HepG2 (cell line): ENCODE measurements around the gene PPP1R27. TPM values are rescaled to one million over a fixed set of nuclear protein-coding genes. Genes with fewer than 3 reads are reported as not detected.

Experiments used
- AKNA ChIP-seq: sonication (generic); formaldehyde crosslinking; IDR thresholded peaks from 2 replicates; pipeline ENCODE4 v1.4.0; 2020; ENCODE audit warnings: missing genetic modification reagents, borderline replicate concordance
- HMGXB4 ChIP-seq, 2 experiments: sonication (generic) in 1 of 2; formaldehyde crosslinking in 1 of 2; IDR thresholded peaks; 2 replicates each; pipeline versions ENCODE4 v1.4.0 to v1.6.1; 2018 to 2020; ENCODE audit warnings: missing genetic modification reagents in 2 of 2, borderline replicate concordance in 1 of 2, low read depth in 1 of 2, mild to moderate bottlenecking in 1 of 2, missing biosample characterization in 1 of 2
- KLF9 ChIP-seq: IDR thresholded peaks from 2 replicates; pipeline ENCODE4 v1.6.1; 2016; ENCODE audit warnings: low read depth
- PAX8 ChIP-seq: sonication (generic); formaldehyde crosslinking; IDR thresholded peaks from 2 replicates; pipeline ENCODE4 v1.8.0; 2022; ENCODE audit warnings: mild to moderate bottlenecking, missing genetic modification reagents, borderline replicate concordance
- PREB ChIP-seq: sonication (generic); formaldehyde crosslinking; IDR thresholded peaks from 2 replicates; pipeline ENCODE4 v1.4.0; 2020; ENCODE audit warnings: missing genetic modification reagents
- WIZ ChIP-seq: sonication (generic); formaldehyde crosslinking; IDR thresholded peaks from 2 replicates; pipeline ENCODE4 v1.5.1; 2020; ENCODE audit warnings: mild to moderate bottlenecking, missing genetic modification reagents
- ZFP37 ChIP-seq: sonication (generic); formaldehyde crosslinking; IDR thresholded peaks from 2 replicates; pipeline ENCODE4 v1.4.0; 2020; ENCODE audit warnings: missing genetic modification reagents, borderline replicate concordance
- ZFP41 ChIP-seq: sonication (generic); formaldehyde crosslinking; IDR thresholded peaks from 2 replicates; pipeline ENCODE4 v1.4.0; 2020; ENCODE audit warnings: mild to moderate bottlenecking, missing genetic modification reagents, borderline replicate concordance
- ZNF225 ChIP-seq: sonication (generic); formaldehyde crosslinking; IDR thresholded peaks from 2 replicates; pipeline ENCODE4 v1.4.0; 2020; ENCODE audit warnings: mild to moderate bottlenecking, missing genetic modification reagents
- ZNF260 ChIP-seq: sonication (generic); formaldehyde crosslinking; IDR thresholded peaks from 2 replicates; pipeline ENCODE4 v1.4.0; 2020; ENCODE audit warnings: missing genetic modification reagents, low read depth, mild to moderate bottlenecking, borderline replicate concordance
- ZNF609 ChIP-seq: sonication (generic); formaldehyde crosslinking; IDR thresholded peaks from 2 replicates; pipeline ENCODE4 v1.4.0; 2020; ENCODE audit warnings: mild to moderate bottlenecking, missing genetic modification reagents, borderline replicate concordance
- ZSCAN25 ChIP-seq: sonication (generic); formaldehyde crosslinking; IDR thresholded peaks from 2 replicates; pipeline ENCODE4 v1.8.0; 2022; ENCODE audit warnings: mild to moderate bottlenecking, missing genetic modification reagents
- polyA plus RNA-seq, 8 experiments: library from polyadenylated mRNA; depleted of rRNA in 3 of 8; stranded (reverse) in 7 of 8; unstranded in 1 of 8; fragments of >200 nt; fragmentation: Illumina TruSeq in 4 of 8; extraction: Trizol in 4 of 8; gene quantifications; 2 replicates each; pipeline versions ENCODE4 v1.2.1 to v1.2.3, GENCODE V29; 2011 to 2016; ENCODE audit warnings: low read depth in 4 of 8, missing spikeins in 1 of 8, mixed read lengths in 1 of 8; ENCODE audit not compliant: insufficient read depth in 1 of 8
- total RNA-seq, 5 experiments: library from RNA; depleted of rRNA; stranded (reverse); fragments of >200 nt; fragmentation: Illumina TruSeq; extraction: Trizol; gene quantifications; 2 replicates each; pipeline ENCODE4 v1.2.3, GENCODE V29; 2016; ENCODE audit warnings: low read depth in 1 of 5

The PPP1R27 gene
- total and polyA plus RNA-seq, 2 of the 13 experiments (the other 11 are each of a cell fraction or from before 2014, with no cell fraction given), result 0.17 to 1.00 TPM

- 0 out of 2 replicates have a peak, but pooled peaks have one; percentile 38 for TF ChIP-seq ZFP41
- TF ChIP-seq AKNA (CRISPR knock-in tag), result no peak
- no peak for TF ChIP-seq ZNF260
- TF ChIP-seq ZFP37 (CRISPR knock-in tag), result no peak
- no peak; the same call in 1 of the 2 replicates for TF ChIP-seq ZNF225
- no peak for TF ChIP-seq PAX8 (CRISPR knock-in tag)
- peak; percentile 87; the same call in 1 of the 2 replicates for TF ChIP-seq PREB (CRISPR knock-in tag)
- peak; percentile 45; the same call in 1 of the 2 replicates for TF ChIP-seq WIZ
- TF ChIP-seq ZNF609 (CRISPR knock-in tag), result no peak
- TF ChIP-seq KLF9 (CRISPR knock-in tag), result no peak
- peak; percentile 88 for TF ChIP-seq ZSCAN25 (CRISPR knock-in tag)
- peak; percentile 58 to 69; a peak in 3 of 4 replicates for TF ChIP-seq HMGXB4 (CRISPR knock-in tag; IDR thresholded peaks at IDR 0.05; ENCODE audit: borderline replicate concordance in 1 of 2, low read depth in 1 of 2)
Observed at GRCh38 chr17:81869221-81870130, 34.6 kb upstream of the PPP1R27 start (continued).
